ENCODE data around the gene MYO1B.

Gene MYO1B

GRCh38 chr2:191335875-191336464, 90.8 kb downstream of the MYO1B start:
- DNase-seq (ENCODE audit: extremely low spot score), result no peak
- POLR2A ChIA-PET, result no interaction called here
- TF ChIP-seq, protein P1, sequence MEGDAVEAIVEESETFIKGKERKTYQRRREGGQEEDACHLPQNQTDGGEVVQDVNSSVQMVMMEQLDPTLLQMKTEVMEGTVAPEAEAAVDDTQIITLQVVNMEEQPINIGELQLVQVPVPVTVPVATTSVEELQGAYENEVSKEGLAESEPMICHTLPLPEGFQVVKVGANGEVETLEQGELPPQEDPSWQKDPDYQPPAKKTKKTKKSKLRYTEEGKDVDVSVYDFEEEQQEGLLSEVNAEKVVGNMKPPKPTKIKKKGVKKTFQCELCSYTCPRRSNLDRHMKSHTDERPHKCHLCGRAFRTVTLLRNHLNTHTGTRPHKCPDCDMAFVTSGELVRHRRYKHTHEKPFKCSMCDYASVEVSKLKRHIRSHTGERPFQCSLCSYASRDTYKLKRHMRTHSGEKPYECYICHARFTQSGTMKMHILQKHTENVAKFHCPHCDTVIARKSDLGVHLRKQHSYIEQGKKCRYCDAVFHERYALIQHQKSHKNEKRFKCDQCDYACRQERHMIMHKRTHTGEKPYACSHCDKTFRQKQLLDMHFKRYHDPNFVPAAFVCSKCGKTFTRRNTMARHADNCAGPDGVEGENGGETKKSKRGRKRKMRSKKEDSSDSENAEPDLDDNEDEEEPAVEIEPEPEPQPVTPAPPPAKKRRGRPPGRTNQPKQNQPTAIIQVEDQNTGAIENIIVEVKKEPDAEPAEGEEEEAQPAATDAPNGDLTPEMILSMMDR (IDR thresholded peaks at IDR 0.05; ENCODE audit: control extremely low read depth, extremely low read depth, low read depth, missing control alignments), result no peak

DNA sequence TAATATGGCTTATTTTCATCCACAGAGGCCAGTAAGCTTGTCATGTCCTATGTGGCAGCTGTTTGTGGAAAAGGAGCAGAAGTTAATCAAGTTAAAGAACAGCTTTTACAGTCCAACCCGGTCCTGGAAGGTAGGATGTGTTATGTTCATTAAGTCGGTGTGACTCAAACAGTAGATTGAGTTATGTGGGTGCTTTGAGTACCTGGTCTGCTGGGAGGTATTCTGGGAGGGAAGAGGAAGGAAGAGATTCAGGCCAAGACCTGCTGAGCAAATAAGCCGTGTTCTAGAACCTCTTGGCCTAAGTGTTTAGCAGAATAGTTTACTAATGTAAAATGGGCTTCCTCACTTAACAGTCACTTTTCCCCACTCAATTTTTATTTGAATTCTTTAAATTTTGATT, 96.2 kb downstream of the MYO1B start:
- TF ChIP-seq, protein P1 (IDR thresholded peaks at IDR 0.05; ENCODE audit: control extremely low read depth, extremely low read depth, low read depth, missing control alignments), result no peak
- ChIA-PET CTCF (no interaction called here), POLR2A (no interaction called here)
- no peak for DNase-seq (ENCODE audit: extremely low spot score)

More at GRCh38 chr2:191335875-191336464, 90.8 kb downstream of the MYO1B start:
- CTCF ChIA-PET, result interaction anchor here (1.8 kb wide), 1 partner anchor 10 kb away, joined by 6 read pairs; no protein-coding TSS in a partner anchor

- CTCF ChIA-PET, result no interaction called here
- POLR2A ChIA-PET, result no interaction called here
- DNase-seq (ENCODE audit: extremely low spot score), result no peak
- TF ChIP-seq, protein P1 (IDR thresholded peaks at IDR 0.05; ENCODE audit: control extremely low read depth, extremely low read depth, low read depth, missing control alignments), result no peak
Measured at GRCh38 chr2:191343796-191344338, 98.7 kb downstream of the MYO1B start.

DNA sequence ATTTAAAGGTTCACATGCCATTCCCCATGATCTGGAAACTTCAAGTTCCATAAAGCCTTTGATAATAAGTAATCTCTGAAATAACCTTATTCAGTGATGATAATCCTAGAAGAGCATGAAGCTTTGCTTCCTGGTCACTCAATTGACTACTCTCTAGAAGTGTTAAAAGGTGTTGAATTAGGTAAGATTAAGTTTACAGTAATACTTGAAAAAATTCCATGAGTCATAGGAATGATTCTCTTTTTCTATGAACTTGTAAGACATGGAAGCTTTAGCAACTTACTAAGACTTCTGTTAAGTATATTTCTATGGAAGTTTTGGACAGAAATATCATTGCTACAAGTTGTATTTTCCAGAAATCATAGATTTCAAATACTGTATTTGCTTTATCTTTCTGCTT, 100.6 kb downstream of the MYO1B start:
- no peak for DNase-seq (ENCODE audit: extremely low spot score)
- CTCF ChIA-PET, result interaction anchor here (0.8 kb wide), 1 partner anchor 13 kb away, joined by 3 read pairs; no protein-coding TSS in a partner anchor
- POLR2A ChIA-PET, result interaction anchor here (0.6 kb wide), 1 partner anchor 1220 kb away, joined by 9 read pairs; no protein-coding TSS in a partner anchor
- TF ChIP-seq, protein P1 (IDR thresholded peaks at IDR 0.05; ENCODE audit: control extremely low read depth, extremely low read depth, low read depth, missing control alignments), result no peak

DNA sequence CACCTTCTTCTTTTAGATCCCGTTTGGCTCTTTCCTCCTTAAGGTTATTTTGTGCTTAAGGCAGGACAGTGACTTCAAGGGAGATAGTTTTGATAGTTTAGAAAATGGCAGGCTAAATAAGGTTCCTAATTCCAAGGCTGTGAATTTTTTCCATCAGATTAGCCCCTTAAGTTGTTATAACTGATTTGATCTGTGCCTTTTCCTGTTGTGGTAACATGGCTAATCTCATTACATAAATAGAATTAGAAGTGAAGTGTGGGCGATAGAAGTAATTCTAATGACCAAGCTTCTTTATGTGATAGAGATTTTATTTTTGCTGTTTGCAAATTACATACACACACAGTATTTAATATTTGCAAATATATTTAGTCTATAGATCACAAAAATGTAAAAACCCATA, 102.0 kb downstream of the MYO1B start:
- POLR2A ChIA-PET, result no interaction called here
- CTCF ChIA-PET, result no interaction called here
- DNase-seq (ENCODE audit: extremely low spot score), result no peak
- TF ChIP-seq, protein P1 (IDR thresholded peaks at IDR 0.05; ENCODE audit: control extremely low read depth, extremely low read depth, low read depth, missing control alignments), result no peak

DNA sequence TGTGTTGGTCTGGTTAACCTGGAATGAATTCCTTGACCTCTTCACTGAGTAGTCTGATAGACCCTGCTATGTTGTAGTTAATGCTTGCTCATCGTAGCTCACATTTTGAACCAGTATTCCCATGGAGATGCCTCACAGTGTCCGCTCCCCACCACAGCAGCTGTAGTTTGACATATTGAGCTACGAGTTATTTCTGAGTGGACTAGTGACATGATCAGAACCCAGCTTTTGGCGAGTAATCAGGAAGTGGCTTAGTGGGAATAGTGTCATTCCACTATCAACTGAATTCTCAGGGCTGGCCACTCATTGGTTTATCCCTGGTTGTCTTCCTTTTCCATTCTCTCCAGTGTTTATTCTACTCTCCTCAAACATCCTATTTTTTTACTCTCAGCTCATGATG, 102.7 kb downstream of the MYO1B start:
- TF ChIP-seq, protein P1 (IDR thresholded peaks at IDR 0.05; ENCODE audit: control extremely low read depth, extremely low read depth, low read depth, missing control alignments), result no peak
- ChIA-PET CTCF (interaction anchor here (0.6 to 1.0 kb wide), 3 partner anchors 13 to 24 kb away, joined by 3 read pairs; no protein-coding TSS in a partner anchor), POLR2A (no interaction called here)
- no peak for DNase-seq (ENCODE audit: extremely low spot score)
